GM23338 (cell line): ENCODE measurements around the gene SBSN.

Experiments
- CREB1 ChIP-seq: fragments of 250-450 bp; sonication (Bioruptor Pico); IDR thresholded peaks from 2 replicates; pipeline ENCODE4 v1.5.0; 2020; ENCODE audit warnings: low read depth, mild to moderate bottlenecking, moderate library complexity
- EZH2 ChIP-seq: fragments of 200-600 bp; sonication (generic); IDR thresholded peaks from one replicate; pipeline ENCODE4 v1.8.0; 2017; ENCODE audit warnings: antibody characterized with exemption, mild to moderate bottlenecking, low read depth; ENCODE audit not compliant: unreplicated experiment
- JUNB ChIP-seq: IDR thresholded peaks from one replicate; pipeline ENCODE4 v1.6.1; 2016; ENCODE audit warnings: antibody characterized with exemption; ENCODE audit not compliant: unreplicated experiment
- POLR2AphosphoS5 ChIP-seq: IDR thresholded peaks from 2 replicates; pipeline ENCODE4 v1.6.1; 2016; ENCODE audit warnings: antibody characterized with exemption, low read depth
- STAT1 ChIP-seq: IDR thresholded peaks from one replicate; pipeline ENCODE4 v1.6.1; 2016; ENCODE audit warnings: antibody characterized with exemption; ENCODE audit not compliant: unreplicated experiment
- ZNF331 ChIP-seq: fragments of 250-450 bp; sonication (Bioruptor Pico); IDR thresholded peaks from 2 replicates; pipeline ENCODE4 v1.5.0; 2020; ENCODE audit warnings: low read depth, mild to moderate bottlenecking, moderate library complexity
- TF ChIP-seq, protein P1 (sequence below), 2 experiments: fragments of 200-600 bp in 1 of 2; sonication (generic) in 1 of 2; conservative IDR thresholded peaks; 2 replicates each; pipeline versions ENCODE4 v1.5.1 to v1.6.1; 2016 to 2017; ENCODE audit warnings: antibody characterized with exemption in 2 of 2, low read depth in 2 of 2, mild to moderate bottlenecking in 2 of 2, moderate library complexity in 1 of 2
- TF ChIP-seq, protein P2 (sequence below): IDR thresholded peaks from one replicate; pipeline ENCODE4 v1.6.1; 2018; ENCODE audit warnings: antibody characterized with exemption; ENCODE audit not compliant: unreplicated experiment
- TF ChIP-seq, protein P3 (sequence below): IDR thresholded peaks from 2 replicates; pipeline ENCODE4 v1.6.1; 2016; ENCODE audit warnings: antibody characterized with exemption

DNA sequence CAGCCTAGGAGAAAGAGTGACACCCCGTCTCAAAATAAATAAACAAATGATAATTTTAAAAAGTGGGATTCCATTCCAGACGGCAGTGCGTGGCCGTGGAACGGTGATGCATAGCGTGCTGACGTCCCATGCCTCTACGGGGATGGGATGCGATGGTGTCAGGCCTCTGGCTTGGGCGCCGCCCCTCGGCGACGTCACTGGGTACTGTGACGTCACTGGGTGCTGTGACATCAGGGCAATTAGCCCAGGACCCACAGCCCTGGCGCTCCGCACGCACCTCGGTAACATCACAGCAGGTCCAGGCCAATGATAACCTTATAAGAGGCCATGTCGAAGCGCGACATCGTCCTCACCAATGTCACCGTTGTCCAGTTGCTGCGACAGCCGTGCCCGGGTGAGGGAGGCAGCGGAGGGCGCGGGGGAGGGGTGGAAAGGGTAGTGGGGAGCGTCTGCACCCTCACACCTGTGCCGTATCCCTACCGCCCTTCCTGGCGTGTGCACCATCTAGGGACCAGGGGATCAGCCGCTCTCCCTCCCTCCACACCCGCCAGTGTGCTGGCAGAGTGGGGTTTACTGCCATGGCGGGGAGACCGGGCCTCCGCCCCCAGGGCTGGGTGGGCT is 5.2 kb upstream of the SBSN start, which contains the start of gene GAPDHS:
- TF ChIP-seq, protein P1, sequence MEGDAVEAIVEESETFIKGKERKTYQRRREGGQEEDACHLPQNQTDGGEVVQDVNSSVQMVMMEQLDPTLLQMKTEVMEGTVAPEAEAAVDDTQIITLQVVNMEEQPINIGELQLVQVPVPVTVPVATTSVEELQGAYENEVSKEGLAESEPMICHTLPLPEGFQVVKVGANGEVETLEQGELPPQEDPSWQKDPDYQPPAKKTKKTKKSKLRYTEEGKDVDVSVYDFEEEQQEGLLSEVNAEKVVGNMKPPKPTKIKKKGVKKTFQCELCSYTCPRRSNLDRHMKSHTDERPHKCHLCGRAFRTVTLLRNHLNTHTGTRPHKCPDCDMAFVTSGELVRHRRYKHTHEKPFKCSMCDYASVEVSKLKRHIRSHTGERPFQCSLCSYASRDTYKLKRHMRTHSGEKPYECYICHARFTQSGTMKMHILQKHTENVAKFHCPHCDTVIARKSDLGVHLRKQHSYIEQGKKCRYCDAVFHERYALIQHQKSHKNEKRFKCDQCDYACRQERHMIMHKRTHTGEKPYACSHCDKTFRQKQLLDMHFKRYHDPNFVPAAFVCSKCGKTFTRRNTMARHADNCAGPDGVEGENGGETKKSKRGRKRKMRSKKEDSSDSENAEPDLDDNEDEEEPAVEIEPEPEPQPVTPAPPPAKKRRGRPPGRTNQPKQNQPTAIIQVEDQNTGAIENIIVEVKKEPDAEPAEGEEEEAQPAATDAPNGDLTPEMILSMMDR (conservative IDR thresholded peaks at IDR 0.05; ENCODE audit: low read depth in 2 of 2), result no peak
- TF ChIP-seq POLR2AphosphoS5, result no peak; the same call in 1 of the 2 replicates
- peak; percentile 96 for TF ChIP-seq CREB1 (CRISPR knock-in tag)
- no peak for TF ChIP-seq STAT1
- no peak for TF ChIP-seq EZH2
- no peak for TF ChIP-seq JUNB
- TF ChIP-seq, protein P2, sequence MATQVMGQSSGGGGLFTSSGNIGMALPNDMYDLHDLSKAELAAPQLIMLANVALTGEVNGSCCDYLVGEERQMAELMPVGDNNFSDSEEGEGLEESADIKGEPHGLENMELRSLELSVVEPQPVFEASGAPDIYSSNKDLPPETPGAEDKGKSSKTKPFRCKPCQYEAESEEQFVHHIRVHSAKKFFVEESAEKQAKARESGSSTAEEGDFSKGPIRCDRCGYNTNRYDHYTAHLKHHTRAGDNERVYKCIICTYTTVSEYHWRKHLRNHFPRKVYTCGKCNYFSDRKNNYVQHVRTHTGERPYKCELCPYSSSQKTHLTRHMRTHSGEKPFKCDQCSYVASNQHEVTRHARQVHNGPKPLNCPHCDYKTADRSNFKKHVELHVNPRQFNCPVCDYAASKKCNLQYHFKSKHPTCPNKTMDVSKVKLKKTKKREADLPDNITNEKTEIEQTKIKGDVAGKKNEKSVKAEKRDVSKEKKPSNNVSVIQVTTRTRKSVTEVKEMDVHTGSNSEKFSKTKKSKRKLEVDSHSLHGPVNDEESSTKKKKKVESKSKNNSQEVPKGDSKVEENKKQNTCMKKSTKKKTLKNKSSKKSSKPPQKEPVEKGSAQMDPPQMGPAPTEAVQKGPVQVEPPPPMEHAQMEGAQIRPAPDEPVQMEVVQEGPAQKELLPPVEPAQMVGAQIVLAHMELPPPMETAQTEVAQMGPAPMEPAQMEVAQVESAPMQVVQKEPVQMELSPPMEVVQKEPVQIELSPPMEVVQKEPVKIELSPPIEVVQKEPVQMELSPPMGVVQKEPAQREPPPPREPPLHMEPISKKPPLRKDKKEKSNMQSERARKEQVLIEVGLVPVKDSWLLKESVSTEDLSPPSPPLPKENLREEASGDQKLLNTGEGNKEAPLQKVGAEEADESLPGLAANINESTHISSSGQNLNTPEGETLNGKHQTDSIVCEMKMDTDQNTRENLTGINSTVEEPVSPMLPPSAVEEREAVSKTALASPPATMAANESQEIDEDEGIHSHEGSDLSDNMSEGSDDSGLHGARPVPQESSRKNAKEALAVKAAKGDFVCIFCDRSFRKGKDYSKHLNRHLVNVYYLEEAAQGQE, result no peak
- TF ChIP-seq, protein P3, sequence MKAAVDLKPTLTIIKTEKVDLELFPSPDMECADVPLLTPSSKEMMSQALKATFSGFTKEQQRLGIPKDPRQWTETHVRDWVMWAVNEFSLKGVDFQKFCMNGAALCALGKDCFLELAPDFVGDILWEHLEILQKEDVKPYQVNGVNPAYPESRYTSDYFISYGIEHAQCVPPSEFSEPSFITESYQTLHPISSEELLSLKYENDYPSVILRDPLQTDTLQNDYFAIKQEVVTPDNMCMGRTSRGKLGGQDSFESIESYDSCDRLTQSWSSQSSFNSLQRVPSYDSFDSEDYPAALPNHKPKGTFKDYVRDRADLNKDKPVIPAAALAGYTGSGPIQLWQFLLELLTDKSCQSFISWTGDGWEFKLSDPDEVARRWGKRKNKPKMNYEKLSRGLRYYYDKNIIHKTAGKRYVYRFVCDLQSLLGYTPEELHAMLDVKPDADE, result no peak
- TF ChIP-seq ZNF331 (CRISPR knock-in tag), result no peak
